Measurements from ENCODE around the gene SMOC2.

GRCh38 chr6:168698923-168699322 is 257.9 kb downstream of the SMOC2 start:
- TF ChIP-seq POLR2AphosphoS5 (IDR thresholded peaks at IDR 0.05; ENCODE audit: borderline replicate concordance, low read depth, low read length) (no peak), EZH2 (IDR thresholded peaks at IDR 0.05) (no peak), FOXP2 (optimal IDR thresholded peaks at IDR 0.05; ENCODE audit: control extremely low read depth, extremely low read length, insufficient read depth) (no peak)
